ENCODE data around the gene REPS2.

The REPS2 gene

DNA sequence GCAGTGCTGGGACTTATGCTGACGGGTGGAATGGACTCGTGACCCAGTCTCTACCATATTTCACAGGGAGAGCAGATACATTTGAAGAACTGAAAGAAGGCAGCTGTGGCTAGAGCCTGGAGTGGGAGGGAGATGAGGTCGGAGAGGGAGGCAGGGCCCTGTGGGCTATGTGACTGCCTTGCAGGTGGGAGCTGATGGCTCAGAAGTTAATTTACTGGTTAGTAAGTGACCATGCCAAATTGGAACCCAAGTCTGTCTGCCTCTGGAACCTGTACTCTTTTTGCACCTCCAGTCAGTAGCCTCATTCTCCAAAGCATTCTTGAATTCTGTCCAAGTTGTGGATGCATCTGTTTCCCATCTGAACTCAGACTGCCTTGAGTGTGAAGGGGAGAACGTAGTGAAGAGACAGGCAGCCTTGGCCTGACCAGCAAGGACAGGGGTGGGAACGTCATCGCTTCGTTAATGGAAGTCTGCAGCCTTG lies 92.3 kb downstream of the REPS2 start:
- no peak for DNase-seq

- DNase-seq: no peak
These were observed 93.4 kb downstream of the REPS2 start for GRCh38 chrX:17039826-17040225.

DNA sequence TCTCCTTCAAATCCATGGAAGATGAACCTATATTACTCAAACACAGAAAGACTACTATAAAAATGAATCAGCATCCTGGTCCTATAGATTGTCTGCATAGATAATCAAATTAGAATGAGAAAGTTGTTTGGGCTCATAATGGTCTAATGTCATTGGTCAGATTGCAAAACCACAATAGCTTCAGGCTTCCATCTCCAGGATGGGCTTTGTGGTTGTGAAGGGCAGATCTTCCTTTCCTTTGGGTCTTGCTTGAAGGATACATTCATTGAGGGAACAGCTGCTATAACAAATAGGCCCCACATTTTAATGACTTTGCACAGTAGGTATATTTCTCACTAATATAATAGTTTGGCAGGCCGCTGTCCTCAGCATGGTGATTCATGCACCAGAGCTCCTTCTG lies 94.3 kb downstream of the REPS2 start:
- no peak for DNase-seq

DNA sequence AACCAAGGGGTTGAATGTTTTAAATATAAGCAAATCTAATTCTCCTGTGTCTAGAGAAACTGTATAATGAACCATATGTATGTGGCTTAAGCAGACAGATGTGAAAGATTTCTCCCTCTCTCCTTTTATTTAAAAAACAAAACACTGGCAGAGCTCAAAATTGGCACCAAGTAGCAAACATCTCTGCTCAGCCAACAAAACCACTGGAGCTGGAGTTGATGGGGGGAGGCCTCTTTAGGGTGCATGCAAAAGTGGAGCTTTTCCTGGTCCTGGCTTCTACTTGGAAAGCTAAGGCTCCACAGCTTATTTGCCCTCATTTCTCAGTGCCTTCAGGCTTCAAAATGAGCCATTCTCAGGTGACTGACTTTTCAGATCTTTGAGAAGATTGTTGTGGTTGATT lies 95.6 kb downstream of the REPS2 start:
- DNase-seq: no peak

DNA sequence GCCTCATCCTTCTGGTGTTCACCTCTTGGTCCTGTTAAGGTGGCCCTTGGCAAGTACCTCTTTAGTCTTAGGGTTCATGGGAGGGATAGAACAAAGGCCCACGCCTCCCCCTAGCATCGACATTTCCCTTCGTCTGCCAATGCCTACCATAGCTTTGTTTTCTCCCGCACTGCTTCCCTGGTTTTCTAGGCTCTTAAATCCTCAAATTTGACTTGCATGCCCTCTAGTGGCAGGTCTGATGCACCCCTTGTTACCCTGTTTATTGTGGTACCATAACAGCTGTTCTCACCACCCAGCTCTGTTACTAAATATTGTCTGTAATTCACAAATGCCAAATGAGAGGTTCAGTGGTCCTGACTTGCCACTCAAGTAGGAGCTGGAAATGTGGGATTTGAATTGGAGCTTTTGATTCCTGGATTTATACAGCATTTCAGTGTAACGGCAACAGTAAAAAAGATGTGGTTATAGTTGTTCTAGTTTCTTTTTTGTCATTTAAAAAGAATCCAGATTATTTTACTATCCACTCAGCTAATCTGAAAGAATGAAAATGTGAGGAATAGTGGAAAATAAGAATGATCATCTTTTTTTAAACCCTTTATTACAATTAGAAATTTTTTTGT lies 100.1 kb downstream of the REPS2 start:
- peak; percentile 33 for DNase-seq

DNA sequence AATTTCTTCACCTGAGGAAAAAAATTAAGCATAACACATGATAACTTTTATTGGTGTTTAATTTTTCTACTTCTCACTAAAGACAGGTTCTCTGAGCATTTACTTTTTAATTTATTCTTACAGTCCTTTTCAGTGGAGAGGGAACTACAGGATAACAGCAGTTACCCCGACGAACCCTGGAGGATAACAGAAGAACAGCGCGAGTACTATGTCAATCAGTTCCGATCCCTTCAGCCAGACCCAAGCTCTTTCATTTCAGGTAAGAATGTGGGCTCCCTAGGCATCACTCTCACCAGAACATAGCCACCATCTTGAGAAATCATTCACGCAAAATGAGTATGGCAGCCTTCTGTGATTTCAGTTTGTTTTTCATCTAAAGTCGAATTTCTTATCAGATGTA lies 100.8 kb downstream of the REPS2 start:
- DNase-seq: no peak

DNA sequence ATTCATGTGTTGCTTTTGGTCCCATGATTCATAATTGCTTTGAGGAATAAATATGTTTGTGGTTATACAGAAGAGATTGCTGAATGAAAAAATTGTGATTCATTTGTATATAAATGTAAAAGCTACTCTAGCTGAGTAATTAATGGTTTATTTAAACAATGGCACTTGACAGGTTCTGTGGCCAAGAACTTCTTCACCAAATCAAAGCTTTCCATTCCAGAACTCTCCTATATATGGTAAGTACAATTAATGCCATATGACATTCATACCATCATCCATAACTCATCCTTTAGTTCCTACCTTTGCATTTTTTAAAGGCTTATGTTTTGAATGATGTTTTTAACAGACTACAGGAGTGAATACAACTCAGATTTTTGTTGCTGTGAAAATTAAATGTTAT lies 105.8 kb downstream of the REPS2 start:
- DNase-seq: no peak

DNA sequence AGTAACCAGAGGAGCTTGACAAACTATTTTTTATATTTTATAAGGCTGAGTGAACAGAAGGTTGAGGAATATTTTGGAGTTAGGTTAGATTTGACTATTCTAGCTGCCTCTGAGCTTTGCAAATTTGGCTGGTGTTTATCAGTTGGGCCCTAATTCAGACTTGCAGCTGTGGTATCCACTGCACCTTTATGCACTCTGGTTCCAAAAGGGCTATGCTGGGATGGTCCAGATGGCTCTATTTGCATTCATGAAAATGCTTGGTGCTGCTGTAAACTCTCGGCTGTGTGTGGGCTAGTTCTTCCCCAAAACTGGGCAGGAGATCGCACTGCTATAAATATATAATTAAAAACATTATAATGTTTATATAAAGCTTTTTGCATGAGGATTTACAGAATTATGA lies 106.3 kb downstream of the REPS2 start:
- DNase-seq: no peak

DNA sequence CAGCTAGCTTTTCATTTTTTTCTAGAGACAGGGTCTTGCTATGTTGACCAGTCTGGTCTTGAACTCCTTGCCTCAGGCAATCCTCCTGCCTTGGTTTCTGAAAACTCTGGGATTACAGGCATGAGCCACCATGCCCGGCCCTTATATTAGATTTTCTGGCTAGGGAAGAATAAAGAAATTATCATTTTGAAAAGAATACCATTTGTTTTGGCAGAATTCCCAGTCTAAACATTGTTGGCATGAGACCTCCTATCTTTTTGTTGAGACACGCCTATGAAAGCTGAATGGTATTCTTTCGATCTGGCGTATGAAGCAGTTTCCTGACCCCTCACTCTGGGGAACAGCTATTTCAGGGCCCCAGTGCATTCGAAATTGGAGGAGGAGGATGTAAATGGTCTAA lies 107.0 kb downstream of the REPS2 start:
- no peak for DNase-seq

- no peak for DNase-seq
These were observed 110.6 kb downstream of the REPS2 start for GRCh38 chrX:17056868-17057608.

- DNase-seq: no peak
These were observed 115.6 kb downstream of the REPS2 start for GRCh38 chrX:17062065-17062464.

DNA sequence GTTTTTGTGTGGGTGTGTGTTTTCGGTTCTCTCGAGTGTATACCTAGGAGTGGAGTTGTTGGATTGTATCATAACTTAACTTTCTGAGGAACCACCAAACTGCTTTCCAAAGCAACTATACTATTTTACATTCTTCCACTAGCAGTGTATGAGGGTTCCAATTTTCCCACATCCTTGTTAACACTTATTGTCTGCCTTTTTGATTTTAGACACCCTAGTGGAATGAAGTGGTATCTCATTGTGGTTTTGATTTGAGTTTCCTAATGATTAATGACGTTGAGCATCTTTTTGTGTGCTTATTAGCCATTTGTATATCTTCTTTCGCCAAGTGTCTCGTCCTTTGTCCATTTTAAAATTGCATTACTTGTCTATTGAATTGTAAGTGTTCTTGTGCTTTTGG lies 118.6 kb downstream of the REPS2 start:
- DNase-seq: no peak

GRCh38 chrX:17067534-17067933 lies 121.1 kb downstream of the REPS2 start:
- DNase-seq: no peak

- no peak for DNase-seq
These were observed 125.8 kb downstream of the REPS2 start for GRCh38 chrX:17072301-17072700.

DNA sequence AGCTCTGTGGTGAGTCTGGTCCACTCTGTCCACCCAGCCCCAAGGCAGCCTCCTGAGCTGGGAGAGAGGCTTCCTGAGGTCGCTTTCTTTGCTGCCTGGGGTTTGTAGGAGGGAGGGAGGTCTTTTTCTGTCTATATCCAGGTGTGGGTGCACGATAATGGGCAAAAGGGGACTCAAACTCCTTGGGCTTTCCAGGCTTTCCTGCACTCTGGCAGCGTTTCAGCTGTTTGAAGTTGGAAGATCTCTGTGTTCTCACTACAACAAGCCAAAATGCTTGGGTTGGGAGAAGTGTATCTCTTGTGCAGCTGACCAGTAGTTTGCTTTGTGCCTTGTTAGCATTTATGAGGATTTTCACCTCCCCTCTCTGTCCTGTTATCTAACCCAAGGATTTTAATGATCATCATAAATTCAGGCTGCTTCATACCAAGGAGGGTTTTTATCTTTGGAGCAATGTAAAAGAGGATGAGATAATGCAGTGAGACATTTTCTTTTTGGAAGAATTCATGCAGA lies 126.3 kb downstream of the REPS2 start:
- no peak for DNase-seq

- DNase-seq: no peak
These were observed 128.5 kb downstream of the REPS2 start for GRCh38 chrX:17075004-17075403.

DNA sequence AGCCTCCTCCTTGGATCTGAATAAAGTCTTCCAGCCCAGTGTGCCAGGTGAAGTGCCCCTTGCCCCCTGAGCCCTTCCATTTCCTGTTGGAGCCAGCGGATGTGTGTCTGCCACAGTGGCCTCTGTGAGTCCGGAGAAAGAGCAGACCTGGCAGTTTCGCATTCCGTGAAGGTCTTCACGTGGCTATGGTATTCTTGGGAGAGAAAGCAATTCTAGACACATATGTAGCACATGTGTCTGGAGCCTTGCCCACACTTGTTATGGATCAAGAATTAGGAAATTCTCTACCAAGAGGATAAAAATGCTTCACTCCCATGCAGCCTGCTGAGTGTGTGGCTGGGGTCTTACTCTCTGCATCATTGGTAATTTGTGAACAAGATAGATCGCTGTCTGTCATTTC lies 130.9 kb downstream of the REPS2 start:
- no peak for DNase-seq

DNA sequence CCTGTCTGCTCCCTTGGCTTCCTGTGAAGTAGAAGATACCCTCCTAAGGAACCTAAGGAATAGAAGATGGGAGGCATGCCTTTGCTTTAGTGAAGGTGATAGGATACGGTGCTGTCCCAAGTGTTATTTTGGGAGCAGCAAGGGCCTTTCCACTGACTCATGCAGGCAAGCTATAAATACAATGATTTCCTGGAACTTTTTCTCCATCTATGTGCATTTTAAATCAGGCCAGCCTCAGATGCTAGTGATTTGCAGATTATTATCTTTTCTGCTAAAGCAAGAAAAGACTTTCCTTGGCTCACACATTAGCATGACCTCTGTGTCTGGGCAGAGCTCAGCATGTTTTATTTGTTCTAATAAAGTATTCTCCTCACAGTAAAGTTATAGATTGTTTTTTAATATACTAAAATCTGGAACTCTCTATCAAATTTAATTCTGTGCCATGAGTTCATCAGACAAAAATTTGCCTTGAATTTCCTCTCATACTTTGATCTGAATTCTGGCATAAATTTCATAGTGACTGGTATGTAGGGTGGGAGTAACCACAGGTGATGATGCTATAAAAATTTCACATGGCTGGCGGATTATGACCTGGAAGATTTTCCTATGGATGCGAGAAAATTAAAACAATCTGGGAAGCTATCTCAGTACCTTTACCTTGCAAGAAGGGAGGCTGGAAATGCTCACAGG lies 131.7 kb downstream of the REPS2 start:
- DNase-seq: no peak

DNA sequence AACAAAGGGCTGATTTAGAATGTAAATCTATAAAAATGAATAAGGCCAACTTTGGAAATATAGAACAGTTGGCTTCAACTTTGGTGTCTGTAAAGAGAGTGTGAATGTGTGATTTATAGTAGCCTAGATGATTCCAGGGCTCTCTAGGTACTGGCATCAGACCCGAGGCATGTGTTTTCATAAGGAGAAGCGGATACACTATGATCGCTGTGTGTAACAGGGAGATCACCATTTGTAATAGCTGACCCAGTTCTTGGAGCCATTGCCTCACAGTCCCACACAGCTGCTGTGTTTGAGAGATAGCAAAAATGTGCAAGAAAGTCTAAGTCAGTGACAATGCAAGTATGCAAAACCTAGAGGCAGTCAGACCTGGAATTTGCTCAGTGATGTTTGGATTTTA lies 135.1 kb downstream of the REPS2 start:
- DNase-seq: no peak

- no peak for DNase-seq
These were observed 135.5 kb downstream of the REPS2 start for GRCh38 chrX:17081968-17082367.

DNA sequence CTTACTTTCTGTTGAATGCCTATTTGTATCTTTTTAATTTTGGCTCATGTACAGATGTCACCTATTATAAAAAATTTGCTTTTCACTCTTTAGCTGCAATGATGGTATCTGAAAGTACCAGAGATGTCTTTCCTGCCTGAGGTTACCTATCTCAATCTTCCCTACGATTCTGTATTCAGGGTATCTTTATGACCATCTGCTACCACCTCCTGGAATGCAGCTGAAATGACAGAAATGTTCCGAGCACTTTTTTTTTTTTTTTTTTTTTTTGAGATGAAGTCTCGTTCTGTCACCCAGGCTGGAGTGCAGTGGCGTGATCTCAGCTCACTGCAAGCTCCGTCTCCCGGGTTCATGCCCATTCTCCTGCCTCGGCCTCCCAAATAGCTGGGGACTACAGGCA lies 136.4 kb downstream of the REPS2 start:
- DNase-seq: no peak

DNA sequence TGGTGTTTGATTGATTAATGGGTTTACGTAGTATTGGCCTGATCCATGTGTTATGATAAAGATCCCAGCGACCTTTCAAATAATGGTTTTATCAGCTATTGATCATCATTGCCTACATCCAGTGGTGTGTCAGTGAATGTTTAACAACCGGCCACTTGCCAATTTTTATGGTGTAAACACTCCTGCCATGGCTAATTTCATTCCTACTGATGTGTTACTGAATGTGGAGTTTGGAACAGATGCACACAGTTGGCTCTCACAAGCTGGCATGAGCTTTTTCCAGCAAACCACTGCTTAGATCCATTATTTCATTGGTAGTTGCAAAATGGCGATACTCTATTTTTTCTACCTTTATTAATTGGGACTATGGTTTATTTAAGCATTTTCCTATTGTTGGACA lies 139.9 kb downstream of the REPS2 start:
- no peak for DNase-seq

DNA sequence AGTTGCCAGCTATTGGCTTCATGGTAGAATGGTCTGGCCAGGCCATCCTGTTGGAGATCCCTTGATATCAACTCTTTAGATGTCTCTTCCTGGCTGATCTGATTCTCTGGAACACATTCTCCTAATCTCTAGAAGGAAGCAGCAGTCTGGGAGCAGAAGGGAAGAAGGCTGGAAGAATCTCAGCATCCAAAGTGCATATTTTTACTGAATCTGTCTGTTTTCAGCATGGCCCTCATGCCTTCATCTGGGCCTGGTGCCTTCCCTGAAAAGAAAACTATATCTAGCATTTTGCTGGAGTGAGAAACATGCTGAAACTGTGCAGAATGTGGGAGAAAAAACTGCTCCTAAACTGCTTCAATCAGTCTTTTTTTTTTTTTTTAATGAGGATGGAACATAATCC lies 148.7 kb downstream of the REPS2 start:
- no peak for DNase-seq
